Left ventricle myocardium inferior (tissue), 1 donor: ENCODE measurements around the gene CGRRF1. TPM values are rescaled to one million over a fixed set of nuclear protein-coding genes. Genes with fewer than 3 reads are reported as not detected.

Source experiments
- DNase-seq: peaks from one replicate; pipeline ENCODE4 v3.0.0-alpha.2; 2020
- H3K27ac ChIP-seq: fragments of 200-600 bp; replicated peaks from 2 replicates; pipeline ENCODE4 v1.8.0; 2021
- H3K27me3 ChIP-seq: fragments of 200-600 bp; 2 replicates; pipeline ENCODE4 v1.8.0; 2021; ENCODE audit warnings: low read depth
- H3K36me3 ChIP-seq: fragments of 200-600 bp; 2 replicates; pipeline ENCODE4 v1.8.0; 2021
- H3K4me1 ChIP-seq: fragments of 200-600 bp; 2 replicates; pipeline ENCODE4 v1.8.0; 2021
- H3K4me3 ChIP-seq: fragments of 200-600 bp; 2 replicates; pipeline ENCODE4 v1.8.0; 2021; ENCODE audit warnings: mild to moderate bottlenecking, moderate library complexity
- H3K9me3 ChIP-seq: fragments of 200-600 bp; replicated peaks from 2 replicates; pipeline ENCODE4 v1.8.0; 2021
- intact Hi-C: fragments of 100-400 bp; cut with micrococcal nuclease; formaldehyde crosslinking; loops from one replicate; pipeline ENCODE4 v1.11.0; 2022
- total RNA-seq: library from RNA; stranded (reverse); fragmentation: NEBNext Ultra II Directional; extraction: Animal tissue kit (Norgen Biotek cat#: 25700); gene quantifications from one replicate; pipeline ENCODE4 v1.2.1, GENCODE V29; 2021
- TF ChIP-seq, protein P1 (sequence below): fragments of 200-600 bp; IDR thresholded peaks from 2 replicates; pipeline ENCODE4 v1.8.0; 2021; ENCODE audit warnings: antibody characterized with exemption, mild to moderate bottlenecking, borderline replicate concordance
- donor health status: DM: no; HTN: yes; CAD: no; lungs with severe emphysema.

The CGRRF1 gene
- total RNA-seq, 1 donor from 2014 or later: 21.3 TPM

DNA sequence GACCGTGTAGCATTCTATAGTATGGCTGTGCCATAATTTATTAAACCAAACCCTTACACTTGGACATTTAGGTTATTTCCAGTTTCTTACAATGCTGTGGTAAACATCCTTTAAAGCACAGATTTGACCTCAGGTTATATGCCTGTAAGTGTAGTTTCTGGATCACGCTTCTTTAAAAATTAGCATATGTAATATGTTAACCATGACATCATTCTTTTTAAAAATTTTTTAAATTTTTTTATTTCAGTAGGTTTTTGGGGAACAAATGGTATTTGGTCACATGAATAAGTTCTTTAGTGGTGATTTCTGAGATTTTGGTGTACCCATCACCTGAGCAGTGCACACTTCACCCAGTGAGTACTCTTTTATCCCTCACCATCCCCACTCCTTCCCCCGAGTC lies 75.5 kb downstream of the CGRRF1 start:
- TF ChIP-seq, protein P1, sequence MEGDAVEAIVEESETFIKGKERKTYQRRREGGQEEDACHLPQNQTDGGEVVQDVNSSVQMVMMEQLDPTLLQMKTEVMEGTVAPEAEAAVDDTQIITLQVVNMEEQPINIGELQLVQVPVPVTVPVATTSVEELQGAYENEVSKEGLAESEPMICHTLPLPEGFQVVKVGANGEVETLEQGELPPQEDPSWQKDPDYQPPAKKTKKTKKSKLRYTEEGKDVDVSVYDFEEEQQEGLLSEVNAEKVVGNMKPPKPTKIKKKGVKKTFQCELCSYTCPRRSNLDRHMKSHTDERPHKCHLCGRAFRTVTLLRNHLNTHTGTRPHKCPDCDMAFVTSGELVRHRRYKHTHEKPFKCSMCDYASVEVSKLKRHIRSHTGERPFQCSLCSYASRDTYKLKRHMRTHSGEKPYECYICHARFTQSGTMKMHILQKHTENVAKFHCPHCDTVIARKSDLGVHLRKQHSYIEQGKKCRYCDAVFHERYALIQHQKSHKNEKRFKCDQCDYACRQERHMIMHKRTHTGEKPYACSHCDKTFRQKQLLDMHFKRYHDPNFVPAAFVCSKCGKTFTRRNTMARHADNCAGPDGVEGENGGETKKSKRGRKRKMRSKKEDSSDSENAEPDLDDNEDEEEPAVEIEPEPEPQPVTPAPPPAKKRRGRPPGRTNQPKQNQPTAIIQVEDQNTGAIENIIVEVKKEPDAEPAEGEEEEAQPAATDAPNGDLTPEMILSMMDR: no peak
- DNase-seq: no peak
- H3K4me1 ChIP-seq: peaks cover 67% of the 10 kb centered on the region
- H3K27me3 ChIP-seq: no peaks in the 10 kb centered on the region
- intact Hi-C loops: no loop called here
- no peak overlapping the region for H3K27ac ChIP-seq
- H3K9me3 ChIP-seq: peaks cover 9% of the 10 kb centered on the region
- peaks cover 5% of the 10 kb centered on the region for H3K36me3 ChIP-seq
- H3K4me3 ChIP-seq: no peak overlapping the region

Other genes starting within 250 kb of the CGRRF1 start
- 4.3 TPM for gene CDKN3, start 112.9 kb upstream of the CGRRF1 start, total RNA-seq
- gene CNIH1, start 68.5 kb upstream of the CGRRF1 start, total RNA-seq: 89.0 TPM
- gene GMFB, start 20.9 kb upstream of the CGRRF1 start, total RNA-seq: 23.4 TPM
- gene SAMD4A, start 57.2 kb downstream of the CGRRF1 start, total RNA-seq: 173 TPM